NCI-H2171 (cell line): ENCODE data around the gene MAU2.
A peak's percentile ranks its signal among the peaks of the same experiment; 100 is the strongest.

ENCODE experiments used
- DNase-seq: peaks from one replicate; lab custom pipeline; 2025; lab: John Stamatoyannopoulos, UW

The MAU2 gene

DNA sequence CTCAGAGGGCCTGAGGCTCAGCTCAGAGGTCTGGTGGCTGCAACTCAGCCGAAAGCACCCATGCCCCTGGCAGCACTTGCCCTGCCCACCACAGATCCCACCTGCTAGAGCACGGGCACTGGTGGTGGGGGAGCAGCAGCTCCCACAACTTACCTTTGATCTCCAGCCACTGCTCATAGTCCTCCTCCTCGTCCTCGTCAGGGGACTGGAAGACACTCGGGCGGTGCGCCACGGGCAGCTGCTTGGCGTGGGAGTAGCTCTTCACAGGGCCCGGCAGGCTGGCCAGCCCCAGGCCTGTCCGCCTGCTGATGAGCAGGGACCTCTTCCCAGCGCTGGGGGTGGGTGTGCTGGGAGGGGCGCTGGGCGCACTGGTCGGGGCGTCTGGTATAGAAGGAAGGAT is 14.9 kb upstream of the MAU2 start:
- no peak for DNase-seq

DNA sequence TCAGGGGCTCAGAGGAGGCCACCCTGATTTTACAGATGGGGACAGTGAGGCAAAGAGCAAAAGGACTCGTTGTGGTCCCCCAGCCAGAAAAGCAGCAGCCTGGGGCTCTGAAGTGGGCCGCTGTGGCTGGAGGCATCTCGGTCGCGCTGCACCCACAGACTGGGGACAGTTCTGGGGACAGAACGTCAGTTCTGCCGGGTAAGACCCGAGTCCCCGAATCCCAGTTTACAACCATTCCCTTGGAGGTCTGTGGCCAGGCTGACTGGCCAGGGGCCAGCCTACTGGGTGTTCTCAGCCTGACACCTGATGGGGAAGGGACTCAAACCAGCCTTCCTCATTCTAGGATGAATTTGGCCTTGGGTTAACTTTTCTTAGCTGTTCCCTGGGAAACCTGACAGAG is 14.4 kb upstream of the MAU2 start:
- no peak for DNase-seq

DNA sequence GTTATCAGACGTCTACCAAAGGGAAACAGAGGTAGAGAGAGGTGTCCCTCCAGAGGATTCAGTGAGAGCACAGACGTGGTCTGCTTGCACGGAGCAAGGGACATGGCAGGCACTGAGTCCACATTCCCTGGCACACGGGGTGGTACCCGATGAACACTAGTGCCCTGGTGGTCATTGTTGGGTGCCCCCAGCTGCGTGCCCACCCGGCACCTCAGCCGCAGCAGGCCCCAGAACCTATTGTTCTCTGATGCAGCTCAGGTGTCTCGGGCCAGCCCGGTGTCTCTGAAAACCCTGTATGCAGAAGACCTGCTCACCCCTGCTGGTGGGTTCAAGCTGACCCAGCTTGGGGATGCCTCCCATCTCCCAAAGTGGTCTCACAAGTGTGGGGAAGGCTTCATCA is 12.3 kb upstream of the MAU2 start:
- no peak for DNase-seq

DNA sequence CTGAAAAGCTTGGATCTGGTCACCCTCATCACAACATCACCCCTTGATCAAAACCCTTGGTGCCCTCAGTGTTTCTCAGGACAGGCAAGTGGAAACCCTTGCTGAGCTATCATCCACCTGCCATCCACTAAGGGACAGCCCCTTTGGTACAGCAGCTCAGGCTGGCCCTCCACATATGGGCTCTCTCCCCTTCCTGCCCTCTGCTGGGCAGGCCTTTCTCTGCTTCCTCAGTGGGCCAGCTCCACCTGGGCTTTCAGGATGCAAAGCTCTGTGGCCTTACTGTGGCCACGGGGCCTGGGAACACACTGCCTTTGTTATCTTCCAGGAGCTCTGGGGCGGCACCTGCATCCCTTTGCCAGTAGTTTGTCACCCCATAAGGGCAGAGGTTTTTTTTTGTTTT is 5.2 kb upstream of the MAU2 start:
- no peak for DNase-seq

DNA sequence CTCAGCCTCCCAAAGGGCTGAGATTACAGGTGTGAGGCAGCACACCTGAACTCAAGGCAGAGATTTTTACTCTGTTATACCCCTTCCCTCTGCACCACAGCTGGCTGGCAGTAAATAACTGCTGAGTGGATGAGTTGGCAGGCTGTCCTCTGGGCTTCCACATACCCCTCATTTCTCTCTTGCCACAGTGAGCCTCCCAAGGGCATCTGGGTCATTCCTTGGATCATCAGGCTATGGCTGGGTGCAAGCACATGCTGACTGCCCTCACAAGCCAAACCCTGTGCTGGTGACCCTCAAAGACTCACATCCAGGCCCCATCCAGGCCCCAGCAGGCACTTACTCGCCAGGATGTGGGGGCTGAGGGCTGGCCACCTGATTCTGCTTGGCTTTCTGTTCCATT is 4.5 kb upstream of the MAU2 start:
- no peak for DNase-seq

GRCh38 chr19:19319732-19320360 is 783 bp upstream of the MAU2 start:
- DNase-seq, result no peak

DNA sequence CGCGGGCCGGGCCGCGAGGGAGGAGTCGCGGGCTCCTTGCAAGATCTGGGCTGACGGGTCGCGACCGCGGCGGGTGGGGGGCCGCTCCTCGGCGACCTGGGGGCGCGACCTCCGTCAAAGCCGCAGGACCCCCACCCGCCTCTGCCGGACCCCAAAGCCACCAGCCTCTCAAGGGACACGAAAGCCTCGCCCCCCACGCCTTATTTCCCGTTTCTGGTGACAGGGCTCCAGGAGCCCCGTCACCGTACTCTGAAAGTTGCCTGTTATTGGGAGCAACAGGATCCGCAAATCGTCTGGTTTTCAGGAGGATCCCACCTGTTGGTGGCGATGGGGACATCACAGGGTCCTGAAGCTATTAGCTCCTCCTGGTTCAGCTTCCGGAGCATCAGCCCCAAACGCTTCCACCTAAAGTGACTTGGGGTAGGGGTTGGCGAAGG is 530 bp downstream of the MAU2 start:
- DNase-seq, result peak; percentile 10

DNA sequence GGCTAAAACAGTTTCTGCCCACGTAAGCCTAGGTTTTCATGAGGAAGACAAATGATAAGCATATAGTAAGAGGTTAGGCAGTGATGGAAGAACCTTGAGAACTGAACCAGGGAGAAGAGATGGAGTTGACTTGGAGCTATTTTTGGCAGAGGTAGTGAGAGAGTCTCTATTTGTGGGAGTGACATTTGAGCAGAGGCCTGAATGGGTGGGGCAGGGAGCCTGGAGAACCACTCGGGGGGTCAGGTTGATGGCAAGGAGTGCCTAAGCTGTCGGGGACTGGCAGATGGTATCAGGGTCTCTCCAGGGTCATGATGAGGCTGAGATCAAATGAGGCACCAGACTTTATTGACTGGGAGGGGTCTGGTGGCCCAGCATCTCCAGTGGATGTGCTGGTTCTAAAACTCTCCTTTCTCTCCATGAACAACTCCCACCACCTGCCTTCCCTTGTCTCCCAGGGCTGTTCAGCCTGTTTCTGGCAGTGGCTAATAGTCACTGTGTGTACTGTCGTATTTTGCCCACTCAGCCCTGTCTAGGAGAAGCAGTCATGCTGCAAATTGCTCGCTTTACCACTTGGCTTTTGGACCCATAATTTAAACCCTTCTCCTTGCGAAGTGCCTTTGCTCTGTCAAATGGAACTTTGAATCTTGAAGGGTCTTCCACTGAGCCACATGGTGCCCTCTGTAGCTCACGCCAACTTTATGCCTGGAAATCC is 3.6 kb downstream of the MAU2 start:
- no peak for DNase-seq

- DNase-seq, result no peak
Measured at GRCh38 chr19:19327672-19328071, 7.0 kb downstream of the MAU2 start.

GRCh38 chr19:19329126-19329525 is 8.5 kb downstream of the MAU2 start:
- no peak for DNase-seq

DNA sequence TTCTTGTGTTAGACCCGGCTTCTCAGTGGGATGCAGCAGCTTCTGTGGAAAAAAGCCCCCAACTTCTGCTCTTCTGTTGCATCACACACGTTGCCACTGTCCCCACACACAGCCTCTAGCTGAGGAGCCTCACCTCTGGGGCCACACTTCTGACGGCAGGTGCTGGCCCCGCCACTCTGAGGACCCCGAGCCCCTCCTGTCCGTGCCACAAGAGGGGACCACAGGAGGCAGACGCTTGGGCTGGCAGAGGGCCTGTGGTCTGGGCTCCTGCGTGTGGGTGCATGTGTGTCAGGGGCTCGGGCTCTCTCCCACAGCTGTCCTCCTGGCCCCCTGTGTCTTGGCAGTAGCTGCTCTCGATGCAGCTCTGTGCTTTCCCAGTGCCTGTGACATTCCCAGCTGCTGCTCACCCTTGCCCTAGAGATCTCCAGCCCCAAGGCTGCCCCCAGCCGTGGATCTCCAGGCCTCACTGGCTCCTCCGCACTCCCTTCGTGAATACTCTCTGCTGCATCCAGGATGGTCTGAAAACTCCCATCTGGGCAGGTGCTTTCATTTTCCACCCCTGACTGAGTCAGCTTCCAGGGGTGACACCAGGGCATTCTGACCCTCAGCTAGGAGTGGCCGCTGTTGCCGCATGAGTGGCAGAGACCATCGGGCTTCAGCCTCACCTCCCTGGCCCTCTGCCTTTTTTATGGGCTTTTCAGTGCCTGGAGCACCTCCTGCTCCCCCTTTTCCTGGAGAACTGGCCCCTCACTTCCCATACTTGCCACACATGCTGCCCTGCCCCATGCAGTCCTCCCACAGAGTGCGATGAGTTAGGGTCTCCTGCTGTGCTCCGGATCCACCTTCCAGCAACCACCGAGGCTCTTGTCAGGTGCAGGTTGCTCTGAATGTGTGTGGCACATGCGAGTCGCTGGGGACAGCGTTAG is 13.7 kb downstream of the MAU2 start:
- no peak for DNase-seq

- DNase-seq, result no peak
Measured at GRCh38 chr19:19334989-19335344, 14.3 kb downstream of the MAU2 start.

DNA sequence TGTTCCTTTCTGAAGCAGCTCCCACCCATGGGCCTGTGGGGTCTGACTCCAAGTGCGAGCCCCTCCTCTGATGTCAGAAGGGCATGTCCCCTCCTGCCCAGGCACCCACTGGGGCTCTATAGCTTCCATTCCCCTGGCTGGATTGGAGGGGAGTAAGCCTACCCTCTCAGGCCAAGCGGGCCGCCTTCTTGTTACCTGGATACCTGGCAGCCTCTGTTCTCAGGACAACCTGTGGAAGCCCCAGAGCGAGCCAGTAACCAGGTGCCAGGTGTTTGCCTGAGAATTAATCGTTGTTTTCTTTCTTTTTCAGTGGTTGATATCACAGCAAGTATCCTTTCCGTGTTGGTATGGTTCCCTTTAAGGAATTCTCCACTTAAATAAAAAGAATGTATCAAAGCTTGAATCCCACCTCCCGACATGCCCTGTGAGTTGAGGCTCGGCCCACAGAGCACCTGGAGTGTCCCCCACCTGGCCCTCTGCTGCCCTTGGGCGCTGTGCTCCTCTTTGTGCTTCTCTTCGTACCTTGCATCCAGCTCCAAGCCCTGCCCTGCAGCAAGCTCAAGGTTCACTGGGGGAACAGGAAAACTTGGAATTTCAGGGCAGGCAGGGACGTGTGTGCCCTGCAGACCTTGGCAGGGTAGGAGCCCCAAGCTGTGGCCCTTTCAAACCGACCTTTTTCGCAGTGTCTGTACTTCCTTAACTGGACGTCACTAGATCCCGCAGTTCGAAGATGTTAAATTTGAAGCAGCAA is 15.0 kb downstream of the MAU2 start:
- no peak for DNase-seq

DNA sequence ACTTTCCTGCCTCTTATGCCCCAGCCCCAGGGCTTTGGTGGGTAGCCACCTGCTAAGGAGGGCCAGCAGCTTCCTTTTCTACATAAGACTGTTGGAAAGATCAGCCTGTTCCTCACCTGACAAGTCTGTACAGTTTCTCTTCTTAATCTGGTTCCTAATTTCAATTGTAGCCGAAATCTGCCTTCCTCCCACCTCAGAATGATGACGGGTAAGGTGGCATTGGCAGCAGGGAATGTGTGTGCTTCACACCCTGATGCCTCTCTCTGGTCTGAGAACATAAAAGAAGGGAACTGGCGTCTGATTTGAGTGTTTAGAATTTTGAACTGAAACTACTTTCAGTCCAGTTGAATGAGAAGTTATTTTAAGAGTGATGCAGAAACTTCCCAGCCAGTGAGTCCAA is 16.0 kb downstream of the MAU2 start:
- no peak for DNase-seq

DNA sequence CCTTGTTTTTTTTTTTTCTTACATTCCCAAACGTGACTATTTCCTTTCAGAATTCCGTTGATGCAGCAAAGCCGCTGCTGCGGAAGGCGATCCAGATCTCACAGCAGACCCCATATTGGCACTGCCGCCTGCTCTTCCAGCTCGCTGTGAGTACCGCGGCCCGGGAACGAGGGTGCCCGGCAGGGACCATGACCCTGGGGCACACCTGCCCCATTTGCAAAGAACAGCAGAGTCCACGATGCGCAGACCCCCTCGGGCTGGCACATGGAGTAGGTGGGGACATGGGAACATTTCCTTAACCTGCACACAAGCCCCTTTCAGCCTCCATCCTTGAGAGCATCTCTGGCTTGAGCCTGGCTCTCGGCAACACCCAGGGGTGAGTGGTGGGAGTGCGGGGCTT is 16.5 kb downstream of the MAU2 start:
- DNase-seq, result no peak

- DNase-seq, result no peak
Measured at GRCh38 chr19:19338082-19338481, 17.5 kb downstream of the MAU2 start.

- no peak for DNase-seq
Measured at GRCh38 chr19:19341026-19341425, 20.4 kb downstream of the MAU2 start.

DNA sequence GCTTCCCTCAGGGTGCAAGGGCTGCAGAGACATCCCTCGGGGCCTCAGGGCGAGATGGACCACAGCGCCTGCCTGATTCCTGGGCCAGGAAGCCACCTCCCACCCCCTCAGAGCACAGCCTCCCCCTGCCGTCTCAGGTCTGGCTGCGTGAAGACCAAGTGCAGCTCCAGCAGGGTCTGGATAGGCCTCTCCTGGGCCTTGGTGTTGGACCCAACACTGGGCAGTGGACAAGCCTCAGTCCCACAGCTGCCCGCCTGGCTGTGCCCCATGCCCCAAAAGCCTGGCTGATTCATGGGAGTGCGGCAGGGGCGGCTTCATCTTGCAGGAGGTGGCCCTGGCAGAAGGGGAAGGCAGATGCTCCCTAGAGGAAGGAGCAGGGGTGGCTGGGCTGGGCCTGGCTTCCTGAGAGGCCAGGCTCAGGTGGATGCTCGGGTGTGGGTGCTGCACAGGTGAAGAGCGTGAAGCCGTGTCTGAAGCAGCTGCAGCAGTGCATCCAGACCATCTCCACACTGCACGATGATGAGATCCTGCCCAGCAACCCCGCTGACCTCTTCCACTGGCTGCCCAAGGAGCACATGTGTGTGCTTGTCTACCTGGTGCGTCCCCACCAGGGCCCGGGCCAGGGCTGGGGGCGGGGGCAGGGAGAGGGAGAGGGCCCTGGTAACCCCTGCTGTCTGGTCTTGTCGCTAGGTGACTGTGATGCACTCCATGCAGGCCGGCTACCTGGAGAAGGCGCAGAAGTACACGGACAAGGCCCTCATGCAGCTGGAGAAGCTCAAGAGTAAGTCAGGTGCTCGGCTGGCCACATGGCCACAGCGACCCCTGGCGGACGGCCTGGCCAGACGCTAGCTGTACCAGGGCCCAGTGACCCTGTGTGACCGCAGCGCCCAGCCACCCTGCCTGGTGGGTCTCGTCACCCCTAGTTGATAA is 21.7 kb downstream of the MAU2 start:
- peak; percentile 8 for DNase-seq

GRCh38 chr19:19343016-19343362 is 22.4 kb downstream of the MAU2 start:
- no peak for DNase-seq

- DNase-seq, result no peak
Measured at GRCh38 chr19:19343762-19344161, 23.1 kb downstream of the MAU2 start.

- DNase-seq, result no peak
Measured at GRCh38 chr19:19345232-19345631, 24.6 kb downstream of the MAU2 start.
